GM21576 (cell line): ENCODE measurements around the gene RNPEPL1.
"Not testable (repeated sequence)": the region's sequence is repeated elsewhere in the genome, so short reads cannot be mapped to it uniquely, and the experiment has no call there.

Source experiments
- ATAC-seq: cut with Tn5 transposase; IDR thresholded peaks from one replicate; pipeline ENCODE4 v1.9.1; 2021; ENCODE audit warnings: mild to moderate bottlenecking, moderate library complexity; ENCODE audit not compliant: unreplicated experiment

Gene RNPEPL1

DNA sequence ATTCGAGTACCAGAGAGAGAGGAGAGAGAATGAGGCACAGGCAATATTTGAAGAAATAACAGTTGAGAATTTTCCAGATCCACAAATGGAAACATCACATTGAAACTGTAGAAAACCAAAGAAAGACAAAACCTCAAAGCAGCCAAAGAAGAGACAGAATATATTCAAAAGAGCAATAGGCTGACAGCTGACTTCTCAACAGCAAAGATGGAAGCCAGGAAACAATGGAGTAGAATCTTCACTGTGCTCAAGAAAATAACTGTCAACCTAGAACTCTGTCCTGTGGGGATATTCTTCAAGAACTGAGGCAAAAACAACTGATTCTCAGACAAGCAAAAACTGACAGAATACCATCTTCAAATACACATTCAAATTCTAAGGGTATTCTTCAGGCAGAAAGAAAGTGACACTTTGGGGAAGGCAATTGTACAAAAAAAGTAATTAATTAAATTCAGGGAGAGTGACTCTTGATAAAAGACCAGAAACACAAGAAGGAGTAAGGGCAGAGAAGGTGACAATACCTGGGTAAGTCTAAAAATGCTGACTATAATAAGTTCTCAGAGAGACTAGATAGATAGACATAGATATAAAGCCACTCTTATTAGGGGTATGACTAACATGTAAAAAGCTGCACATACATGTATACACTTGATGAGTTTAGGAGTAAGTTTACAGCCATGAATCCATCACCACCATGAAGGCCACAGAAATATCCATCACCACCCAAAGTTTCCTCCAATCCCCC lies 36.1 kb upstream of the RNPEPL1 start:
- ATAC-seq, result no peak

DNA sequence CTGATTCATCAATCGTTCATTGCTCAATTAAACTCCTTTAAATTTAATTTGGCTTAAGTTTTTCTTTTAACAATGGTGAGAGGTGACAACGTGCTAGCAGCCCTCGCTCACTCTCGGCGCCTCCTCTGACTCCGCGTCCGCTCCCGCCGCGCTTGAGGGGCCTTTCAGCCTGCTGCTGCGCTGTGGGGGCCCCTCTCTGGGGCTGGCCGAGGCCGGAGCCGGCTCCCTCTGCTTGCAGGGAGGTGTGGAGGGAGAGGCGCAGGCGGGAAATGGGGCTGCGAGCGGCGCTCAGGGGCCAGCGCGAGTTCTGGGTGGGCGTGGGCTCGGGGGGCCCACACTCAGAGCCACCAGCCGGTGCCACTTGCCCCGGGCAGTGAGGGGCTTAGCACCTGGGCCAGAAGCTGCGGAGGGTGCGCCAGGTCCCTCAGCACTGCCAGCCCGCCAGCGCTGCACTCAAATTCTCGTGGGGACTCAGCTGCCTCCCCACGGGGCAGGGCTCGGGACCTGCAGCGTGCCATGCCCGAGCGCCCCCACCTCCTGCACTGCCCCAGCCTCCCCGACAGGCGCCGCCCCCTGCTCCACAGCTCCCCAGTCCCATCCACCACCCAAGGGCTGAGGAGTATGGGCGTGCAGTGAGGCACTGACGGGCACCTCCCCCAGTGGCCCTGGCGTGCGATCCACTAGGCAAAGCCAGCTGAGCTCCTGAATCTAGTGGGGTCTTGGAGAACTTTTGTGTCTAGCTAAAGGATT lies 30.1 kb upstream of the RNPEPL1 start:
- no peak for ATAC-seq

DNA sequence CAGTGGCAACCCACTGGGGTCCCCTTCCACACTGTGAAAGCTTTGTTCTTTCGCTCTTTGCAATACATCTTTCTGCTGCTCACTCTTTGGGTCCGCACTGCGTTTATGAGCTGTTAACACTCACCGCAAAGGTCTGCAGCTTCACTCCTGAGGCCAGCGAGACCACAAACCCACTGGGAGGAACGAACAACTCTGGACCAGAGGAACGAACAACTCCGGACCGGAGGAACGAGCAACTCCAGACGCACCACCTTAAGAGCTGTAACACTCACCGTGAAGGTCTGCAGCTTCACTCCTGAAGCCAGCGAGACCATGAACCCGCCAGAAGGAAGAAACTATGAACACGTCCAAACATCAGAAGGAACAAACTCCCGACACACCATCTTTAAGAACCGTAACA lies 29.2 kb upstream of the RNPEPL1 start:
- ATAC-seq, result not testable (repeated sequence)

DNA sequence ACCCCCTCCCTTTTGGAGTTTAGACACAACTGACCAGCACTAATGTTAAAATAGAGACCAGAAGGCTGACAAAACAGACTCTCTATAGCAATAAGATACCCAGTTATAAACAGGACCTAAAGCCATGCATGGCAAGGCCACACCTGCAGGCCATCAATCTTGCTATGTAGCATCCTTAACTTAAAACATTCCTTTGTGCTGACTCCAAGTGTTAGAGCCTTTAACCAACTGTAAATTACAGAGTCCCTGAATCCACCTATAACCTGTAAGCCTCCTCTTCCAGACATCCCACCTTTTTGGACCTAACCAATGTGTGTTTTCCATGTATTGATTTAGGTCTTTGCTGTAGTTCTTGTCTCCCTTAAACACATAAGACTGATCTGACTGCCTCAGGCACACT lies 28.4 kb upstream of the RNPEPL1 start:
- ATAC-seq, result no peak

DNA sequence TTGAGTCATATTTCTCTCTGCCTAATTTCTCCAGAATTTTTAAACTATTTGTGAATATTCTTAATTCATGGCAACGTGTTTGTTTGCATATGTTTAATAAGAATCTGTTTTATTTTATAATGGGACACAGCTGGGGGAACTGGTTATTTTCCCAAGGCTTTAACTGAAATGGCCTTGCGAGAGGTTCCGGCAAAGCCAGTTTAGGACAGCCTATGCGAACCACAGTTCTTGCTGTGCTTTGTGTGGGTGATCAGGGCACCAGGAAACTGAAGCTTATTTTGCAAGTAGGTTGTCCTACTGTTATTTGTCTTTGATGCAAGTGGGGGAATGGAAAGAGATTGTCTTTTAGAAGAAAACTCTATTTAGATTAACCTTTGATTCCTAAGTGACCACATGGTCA lies 17.0 kb upstream of the RNPEPL1 start:
- no peak for ATAC-seq

DNA sequence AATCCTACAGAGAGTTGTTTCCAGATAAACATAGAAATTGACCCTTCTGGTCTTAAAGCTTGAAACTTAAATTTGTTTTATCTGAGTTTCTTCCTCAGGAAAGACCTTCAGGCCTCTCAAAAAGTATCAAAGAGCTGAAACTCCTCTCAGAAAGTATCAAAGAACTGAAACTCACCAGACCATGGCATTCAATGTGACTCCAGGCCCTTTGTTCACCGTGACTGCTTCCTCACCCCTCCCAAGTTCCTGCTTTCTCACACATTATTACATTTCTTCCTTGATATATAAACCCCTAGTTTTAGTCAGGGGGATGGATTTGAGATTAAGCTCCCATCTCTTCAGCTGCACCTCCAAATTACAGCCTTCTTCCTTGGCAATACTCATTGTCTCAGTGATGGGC lies 16.5 kb upstream of the RNPEPL1 start:
- ATAC-seq, result no peak

DNA sequence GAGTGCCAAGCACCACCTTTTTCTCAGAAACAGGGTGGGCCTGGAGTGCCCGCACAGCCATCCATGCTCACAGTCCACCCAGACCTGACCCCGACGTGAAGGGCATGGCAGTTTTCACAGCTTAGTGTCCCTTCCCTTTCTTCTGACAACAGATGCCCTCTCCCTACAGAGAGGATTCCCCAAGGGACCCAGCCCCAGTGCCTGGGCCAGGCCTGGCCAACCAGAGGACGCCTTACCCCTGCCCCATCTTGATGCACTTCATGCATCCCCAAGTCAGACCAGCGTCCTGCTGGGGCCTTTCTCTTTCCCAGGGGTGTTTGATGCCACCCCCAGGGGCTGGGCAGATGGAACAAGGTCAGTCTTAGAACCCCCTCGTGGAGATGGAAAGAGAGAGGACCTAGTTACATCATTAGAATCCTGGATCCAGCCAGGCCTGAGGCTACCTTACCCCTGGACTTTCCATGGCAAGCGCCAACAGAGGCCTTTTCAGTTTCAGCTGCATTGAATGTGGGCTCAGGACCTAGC lies 14.3 kb upstream of the RNPEPL1 start:
- ATAC-seq, result no peak

DNA sequence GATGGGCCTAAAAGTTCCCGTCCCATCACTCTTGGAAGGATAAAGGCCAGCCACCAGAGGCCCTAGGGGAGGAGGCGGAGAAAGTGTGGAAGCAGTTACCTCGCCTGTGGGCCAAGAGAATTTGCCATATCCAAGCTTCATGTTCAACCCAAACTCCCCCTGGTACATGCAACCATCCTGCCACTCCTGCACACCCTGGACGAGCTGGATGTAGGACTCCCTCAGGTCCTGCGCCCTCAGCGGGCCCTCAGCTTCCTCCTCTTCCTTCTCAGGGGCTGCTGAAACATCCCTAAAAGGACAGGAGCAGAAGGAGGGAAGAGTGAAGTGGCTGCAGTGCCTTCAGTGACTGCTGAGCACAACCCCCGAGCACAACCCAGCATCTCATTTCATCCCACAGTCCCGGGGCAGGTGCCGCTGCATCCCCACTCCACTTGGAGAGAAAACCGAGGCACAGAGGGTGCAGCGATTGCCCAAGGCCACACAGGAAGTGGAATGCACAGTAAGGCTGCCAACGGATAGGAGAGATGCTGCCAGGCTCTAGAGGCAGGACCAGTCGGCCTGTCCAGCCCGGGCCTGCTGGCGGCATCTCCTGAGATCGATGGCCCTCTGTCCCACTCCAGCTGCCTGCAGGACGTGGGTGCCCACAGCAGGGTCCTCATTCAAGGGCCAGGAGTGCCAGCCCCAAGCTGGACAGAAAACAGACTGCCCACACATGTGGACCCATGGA lies 13.4 kb upstream of the RNPEPL1 start:
- ATAC-seq, result no peak

DNA sequence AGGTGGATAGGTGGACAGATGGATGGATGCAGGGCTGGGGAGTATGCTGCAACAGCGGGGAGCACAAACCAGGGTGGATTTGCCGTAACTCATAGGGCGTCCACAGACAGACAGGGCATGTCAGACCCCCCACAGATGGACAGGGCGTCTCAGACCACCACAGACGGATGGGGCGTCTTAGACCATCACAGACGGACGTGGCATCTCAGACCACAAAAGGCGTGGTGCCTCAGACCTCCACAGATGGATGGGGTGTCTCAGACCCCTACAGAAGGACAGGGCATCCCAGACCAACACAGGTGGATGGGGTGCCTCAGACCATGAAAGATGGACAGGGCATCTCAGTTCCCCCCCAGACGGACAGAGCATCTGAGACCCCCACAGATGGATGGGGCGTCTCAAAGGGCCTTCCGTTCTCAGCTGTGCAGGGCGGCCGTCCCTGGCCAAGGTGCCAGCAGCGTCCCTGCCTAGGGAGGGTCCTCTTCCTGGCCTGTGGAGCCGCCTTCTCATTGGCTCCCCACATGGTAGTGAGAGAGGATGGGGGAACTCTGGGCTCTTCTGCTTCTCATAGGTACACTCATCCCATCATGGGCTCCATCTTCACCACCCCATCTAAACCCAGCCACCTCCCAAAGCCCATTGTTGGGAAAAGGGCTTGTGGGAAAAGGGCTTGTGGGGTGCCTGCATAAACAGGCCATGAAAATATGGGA lies 12.6 kb upstream of the RNPEPL1 start:
- no peak for ATAC-seq

DNA sequence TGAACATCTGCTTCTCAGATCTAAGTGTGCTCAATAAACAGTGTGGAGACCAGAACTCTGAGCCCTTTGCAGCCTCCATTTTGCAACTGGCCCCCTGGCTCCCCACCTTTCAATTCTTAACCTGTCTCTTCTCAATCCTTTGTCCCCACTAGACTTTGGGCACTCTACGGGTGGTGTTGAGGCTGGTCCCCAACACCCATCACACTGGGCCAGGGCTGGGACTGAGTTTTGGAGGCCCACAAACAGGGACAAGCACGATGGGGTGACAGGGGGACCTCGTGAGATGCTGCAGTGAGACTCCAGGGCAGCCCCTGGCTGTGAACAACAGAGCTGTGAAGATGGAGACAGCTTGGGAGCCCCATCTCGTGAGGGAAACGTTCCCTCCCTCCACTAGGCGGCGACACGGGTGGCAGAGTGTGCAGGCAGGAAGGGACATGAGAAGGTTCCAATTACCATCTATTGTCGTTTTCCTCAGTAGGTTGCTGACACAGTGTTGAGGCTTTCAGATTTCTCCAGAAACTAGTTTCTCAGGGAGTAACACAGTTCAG lies 11.7 kb upstream of the RNPEPL1 start:
- no peak for ATAC-seq

DNA sequence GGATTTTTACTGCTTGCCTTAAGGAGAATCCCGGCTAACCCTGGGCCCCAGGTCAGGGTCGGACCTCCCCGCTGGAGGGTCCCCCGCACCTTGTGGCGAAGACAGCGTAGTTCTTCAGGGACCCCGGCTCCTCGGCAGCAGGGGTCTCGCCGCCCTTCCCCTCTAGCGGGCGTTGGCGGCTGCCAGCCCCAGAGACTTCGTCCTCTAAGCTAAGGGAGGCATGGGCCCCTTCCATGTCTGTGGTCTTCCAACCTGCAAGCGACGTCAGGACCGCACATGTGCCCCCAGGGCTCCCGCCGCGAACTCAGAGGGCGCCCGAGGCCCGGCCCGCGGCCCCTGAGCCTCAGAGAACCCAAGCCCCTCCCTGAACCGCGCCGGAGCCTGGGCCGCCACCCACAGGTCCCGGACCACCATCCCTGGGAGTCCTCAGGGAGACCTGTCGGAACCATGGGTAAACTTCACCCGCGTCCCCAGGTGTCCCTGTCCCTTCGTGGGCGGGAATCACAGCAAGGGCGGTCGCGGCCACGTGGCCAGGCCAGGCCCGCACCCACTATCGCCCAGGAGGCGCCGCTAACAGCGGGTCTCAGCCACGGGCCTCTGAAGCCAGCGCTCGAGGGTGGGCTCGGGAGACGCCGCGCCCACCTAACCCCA lies 11.1 kb upstream of the RNPEPL1 start:
- ATAC-seq, result no peak

DNA sequence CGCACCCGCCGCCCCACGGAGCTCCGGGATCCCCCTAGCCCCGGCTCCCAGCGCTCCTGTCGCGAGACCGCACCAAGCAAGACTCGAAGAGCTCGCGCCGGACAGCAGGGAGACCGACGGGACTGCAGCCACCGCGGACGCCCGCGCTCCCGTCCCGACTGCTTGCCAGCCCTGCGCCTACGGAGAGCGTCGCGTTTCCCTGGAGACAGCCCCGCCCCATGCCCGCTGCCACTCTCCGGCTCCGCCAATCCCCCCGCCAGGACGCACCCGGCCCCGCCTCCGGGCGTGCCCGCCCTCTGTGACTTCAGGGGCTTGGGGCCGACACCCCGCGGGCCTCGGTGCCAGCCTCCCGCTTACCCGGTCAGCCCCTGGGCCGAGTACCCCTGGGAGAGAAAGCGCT lies 10.5 kb upstream of the RNPEPL1 start, which contains the start of gene ANKMY1:
Gene ANKMY1, minus strand, starts transcription at position 181 of the 400 bp plus-strand sequence. CDS start 653 bp downstream, outside the sequence.
- ATAC-seq, result no peak

DNA sequence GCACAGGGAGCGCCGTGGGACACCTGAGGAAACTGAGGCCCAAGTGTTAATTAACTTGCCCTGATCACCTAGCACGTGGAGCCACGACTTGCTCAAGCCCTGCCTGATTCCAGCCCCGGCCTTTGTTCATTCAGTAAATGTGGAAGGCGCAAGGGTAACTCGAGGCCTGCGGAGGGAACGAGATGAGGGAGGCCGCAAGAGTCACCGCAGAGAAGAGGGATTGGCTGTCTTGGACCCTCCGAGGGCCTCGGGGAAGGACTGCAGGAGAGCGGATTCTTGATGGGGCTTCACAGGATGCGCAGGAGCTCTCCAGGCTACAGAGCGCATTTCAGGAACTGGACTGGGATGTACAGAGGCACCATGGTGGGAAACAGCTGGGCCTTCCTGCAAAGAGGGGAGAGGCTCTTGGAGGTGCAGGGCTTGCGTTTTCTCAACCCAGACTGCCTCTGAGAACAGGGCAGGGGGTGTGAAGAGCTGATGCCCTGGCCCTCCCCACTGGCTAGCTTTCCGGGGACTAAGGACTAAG lies 10.0 kb upstream of the RNPEPL1 start:
- no peak for ATAC-seq

DNA sequence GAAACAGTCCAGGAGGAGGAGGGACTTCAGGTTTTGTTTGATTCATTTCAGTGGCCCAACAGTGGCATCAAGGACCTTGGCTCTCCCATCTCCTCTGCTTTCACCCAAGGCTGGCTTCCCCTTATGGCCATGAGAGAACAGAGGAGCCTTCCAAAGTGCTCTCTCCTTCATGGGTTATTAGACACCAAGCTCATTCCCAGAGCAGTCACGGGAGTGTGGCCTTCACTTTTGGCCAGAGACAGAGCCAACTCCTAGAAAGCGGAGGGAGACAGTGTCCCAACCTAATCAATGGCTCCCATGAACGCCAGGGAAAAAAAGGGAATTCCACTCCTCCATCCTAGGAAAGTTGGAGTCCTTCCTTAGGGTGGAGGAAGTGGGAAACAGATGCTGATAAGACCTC lies 9.0 kb upstream of the RNPEPL1 start:
- ATAC-seq, result no peak

DNA sequence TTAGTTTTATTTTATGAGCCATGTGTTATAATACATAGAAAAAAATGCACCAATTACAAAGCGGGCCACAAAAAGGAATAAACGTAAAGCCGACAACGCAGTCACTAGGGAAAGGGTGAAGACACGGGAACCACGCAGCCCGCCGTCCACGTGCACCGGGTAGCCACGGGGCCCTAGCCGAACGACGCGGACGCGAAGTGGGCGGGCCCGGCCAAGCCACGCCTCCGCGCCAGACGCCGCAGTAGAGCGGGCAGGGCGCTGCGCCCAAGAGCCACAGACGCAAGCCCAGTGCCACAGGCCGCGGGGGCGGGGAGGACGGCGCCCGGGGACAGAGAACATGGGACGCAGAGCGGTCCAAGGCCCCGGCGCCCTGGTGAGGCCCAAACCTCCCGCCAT lies 8.2 kb upstream of the RNPEPL1 start, which contains the start of gene DUSP28:
Gene DUSP28, plus strand, starts transcription at position 274 of the 396 bp plus-strand sequence. CDS start 328 bp downstream, outside the sequence.
- peak; percentile 59 for ATAC-seq

DNA sequence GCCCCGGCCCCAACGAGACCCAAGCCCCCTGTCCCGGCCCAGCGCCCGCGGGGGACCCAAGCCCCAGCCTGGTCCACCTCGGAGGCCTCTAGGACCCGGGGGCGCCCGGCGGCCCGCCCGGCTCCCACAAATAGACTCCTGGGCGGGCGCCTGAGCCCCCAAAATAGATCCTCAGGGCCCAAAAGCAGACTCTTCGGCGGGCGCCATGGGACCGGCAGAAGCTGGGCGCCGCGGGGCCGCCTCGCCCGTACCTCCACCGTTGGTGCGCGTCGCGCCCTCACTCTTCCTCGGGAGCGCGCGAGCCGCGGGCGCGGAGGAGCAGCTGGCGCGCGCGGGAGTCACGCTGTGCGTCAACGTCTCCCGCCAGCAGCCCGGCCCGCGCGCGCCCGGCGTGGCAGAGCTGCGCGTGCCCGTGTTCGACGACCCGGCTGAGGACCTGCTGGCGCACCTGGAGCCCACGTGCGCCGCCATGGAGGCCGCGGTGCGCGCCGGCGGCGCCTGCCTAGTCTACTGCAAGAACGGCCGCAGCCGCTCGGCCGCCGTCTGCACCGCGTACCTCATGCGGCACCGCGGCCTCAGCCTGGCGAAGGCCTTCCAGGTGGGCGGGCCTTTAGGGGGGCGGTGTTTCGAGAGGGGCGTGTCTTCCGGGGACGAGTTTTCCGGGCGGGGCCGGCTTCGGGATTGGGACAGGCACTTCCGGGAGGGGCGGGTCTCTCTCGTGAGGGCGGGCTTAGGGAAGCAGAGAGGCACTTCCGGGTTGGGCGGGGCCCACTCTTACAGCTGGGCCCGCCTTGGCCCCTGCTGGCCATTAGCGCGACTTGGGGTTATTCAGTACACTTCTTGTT lies 7.6 kb upstream of the RNPEPL1 start:
- peak; percentile 52 for ATAC-seq

DNA sequence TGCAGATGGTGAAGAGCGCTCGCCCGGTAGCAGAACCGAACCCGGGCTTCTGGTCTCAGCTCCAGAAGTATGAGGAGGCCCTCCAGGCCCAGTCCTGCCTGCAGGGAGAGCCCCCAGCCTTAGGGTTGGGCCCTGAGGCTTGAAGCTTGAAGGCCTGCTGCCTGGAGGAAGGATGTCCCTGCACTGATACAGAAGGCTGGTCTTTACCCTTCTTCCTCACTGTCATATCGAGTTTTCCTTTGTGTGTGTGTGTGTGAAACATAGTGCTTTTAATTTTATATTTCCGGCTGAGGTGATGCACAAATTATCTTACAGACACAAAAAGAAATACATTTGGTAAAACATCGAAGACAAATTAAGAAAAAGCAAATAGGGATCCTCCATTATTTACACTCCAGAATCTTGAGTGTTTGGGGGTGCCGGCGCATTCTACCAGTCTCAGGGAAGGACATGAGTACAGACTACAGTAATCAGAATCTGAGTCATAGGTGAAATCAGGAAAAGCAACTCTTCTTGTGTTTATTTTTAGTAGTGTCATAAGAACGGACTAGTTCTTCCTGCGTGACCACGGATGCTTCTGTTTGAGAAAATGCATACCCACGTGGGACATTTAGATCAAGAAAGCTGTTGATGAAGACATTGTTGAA lies 6.8 kb upstream of the RNPEPL1 start:
- ATAC-seq, result no peak

DNA sequence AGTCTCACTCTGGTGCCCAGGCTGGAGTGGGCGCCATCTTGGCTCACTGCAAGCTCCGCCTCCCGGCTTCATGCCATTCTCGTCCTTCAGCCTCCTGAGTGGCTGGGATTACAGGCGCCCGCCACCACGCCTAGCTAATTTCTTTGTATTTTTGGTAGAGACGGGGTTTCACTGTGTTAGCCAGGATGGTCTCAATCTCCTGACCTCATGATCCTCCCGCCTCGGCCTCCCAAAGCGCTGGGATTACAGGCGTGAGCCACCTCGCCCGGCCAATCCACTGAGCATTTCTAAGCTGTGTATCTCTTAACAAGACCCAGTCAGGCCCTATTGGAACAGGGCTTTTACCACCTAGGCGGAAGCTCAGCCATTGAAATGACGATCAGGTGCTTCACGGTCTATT lies 5.1 kb upstream of the RNPEPL1 start:
- not testable (repeated sequence) for ATAC-seq
